SKM-1 treated with dmso at 0.1 percent for 144 hours (cell line): ENCODE measurements around the gene PTPRD.

Experiments used
- DNase-seq: peaks from one replicate; lab custom pipeline; 2025; ENCODE audit not compliant: unreplicated experiment; lab: John Stamatoyannopoulos, UW

PTPRD gene

GRCh38 chr9:8491563-8491962 lies 2121.2 kb downstream of the PTPRD start:
- no peak for DNase-seq

DNA sequence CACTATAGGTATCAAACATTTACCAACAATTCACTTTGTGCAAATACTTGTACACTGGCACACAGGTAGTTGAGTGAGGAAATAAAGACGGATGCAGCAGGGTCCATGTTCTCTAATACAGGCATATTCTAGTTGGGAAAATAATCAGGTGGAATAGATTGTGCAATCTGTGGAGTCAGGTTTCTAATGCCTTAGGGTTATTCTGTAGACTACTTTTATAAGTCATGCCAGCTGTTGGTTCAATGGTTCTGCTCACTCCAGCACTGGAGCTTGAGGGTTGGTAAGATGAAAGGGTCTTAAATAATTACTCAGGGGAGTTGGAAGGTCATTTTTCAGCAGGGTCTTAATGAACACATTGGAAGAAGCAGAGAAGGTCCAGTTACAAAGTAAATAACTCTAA lies 2123.0 kb downstream of the PTPRD start:
- no peak for DNase-seq

- no peak for DNase-seq
Observed at GRCh38 chr9:8486095-8486494, 2126.7 kb downstream of the PTPRD start.

GRCh38 chr9:8484597-8485191 lies 2128.1 kb downstream of the PTPRD start:
- no peak for DNase-seq

- DNase-seq, result no peak
Observed at GRCh38 chr9:8477450-8477849, 2135.4 kb downstream of the PTPRD start.

- DNase-seq, result no peak
Observed at GRCh38 chr9:8474937-8475336, 2137.9 kb downstream of the PTPRD start.

DNA sequence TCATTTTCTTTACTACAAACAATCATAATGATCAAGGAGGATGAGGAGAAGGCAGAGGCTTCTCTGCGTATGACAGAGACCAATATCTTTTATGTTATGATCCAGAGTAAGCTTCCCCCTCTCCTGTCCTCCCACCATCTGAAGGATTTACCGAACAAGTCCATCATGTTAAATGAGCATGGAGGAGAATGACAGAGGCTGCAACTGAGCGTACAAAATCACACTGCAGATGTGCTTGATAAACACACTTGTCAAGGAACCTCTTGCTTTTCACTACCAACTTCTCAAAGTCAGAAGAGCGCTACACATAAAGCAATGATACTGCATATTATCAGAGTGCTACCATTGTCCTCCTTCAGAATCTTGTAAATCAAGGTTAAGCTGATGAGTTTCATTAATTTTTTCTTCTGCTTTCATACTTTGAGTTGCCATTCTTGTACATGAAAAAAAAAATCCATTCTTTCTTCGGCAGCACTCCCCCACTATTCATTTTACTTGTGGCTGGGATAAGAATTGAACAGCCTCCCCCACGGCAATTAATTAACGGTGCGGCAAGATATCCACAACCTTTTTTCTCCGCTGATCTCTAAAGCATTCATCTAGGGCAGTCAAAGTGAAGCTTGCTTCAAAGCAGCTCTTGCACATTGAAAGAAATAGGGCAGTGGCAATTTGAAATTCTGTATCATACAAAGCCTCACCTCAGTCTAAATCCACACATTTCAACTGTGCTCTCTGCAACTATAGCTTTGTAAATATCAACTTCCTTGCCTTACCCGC lies 2139.4 kb downstream of the PTPRD start:
- DNase-seq, result no peak

DNA sequence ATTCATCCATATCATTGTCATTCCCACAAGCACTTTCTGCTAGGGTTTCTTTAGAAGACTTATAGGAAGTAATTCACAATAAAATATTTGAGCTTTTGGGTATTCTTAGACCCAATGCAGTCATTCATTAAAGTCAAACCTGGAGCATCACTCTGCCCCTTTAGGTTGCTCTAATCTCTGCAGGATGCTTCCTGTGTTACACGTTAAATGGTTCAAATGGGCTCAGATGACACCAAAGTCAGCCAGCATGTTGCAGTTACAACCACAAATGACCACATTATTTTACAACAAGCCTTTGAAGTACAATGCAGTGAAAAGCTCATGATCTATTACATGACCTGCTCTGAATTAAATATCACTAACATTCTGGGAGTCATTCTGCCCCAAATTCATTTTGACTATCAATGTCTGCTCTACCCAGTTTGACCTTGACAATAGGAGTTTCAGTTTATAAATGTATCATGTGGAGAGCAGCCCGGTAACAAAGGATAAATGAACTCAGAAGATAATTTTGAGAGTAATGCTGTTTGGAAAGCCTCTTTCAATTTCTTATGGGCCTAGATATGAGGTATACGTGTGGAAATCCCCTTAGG lies 2144.7 kb downstream of the PTPRD start:
- DNase-seq, result no peak

DNA sequence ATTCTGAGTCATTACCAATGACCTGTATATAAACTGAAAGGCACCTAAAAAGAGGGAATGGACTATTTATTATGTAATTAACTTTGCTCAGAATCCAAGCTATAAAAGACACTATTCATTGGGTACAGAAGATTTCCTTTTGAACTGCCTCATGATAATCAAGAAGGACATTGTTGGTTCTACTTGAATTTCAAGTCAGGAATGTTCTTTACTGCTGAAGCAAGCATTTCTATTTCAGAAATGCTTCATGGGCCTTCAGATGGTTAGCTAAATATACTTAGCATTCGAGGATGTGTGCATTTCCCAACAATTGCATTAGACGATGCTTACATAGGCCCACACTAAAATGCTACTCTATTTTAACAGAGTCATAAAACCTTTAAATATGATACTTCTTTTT lies 2155.0 kb downstream of the PTPRD start:
- DNase-seq, result no peak

GRCh38 chr9:8457055-8457454 lies 2155.7 kb downstream of the PTPRD start:
- DNase-seq, result no peak

DNA sequence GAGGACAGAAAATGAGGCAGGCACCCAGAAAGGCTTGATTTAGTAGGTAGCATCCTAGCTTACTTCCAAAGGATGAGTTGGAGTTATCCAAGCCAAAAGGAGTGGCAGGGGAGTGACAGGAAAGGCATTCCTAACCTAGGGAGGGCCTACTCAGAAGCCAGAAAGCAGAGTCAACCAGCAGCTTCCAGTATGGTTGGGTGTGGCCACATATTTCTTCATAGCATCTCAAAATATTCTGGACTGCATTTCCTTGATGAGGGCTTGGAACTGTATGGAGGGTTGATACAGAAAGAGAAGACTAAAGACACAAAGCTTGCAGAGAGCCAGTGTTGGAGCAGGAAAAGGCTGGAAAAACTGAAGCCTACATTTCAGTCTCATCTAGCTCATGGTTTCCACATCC lies 2156.5 kb downstream of the PTPRD start:
- DNase-seq, result no peak

GRCh38 chr9:8450810-8451545 lies 2161.8 kb downstream of the PTPRD start:
- DNase-seq, result no peak

- DNase-seq, result no peak
Observed at GRCh38 chr9:8448226-8448625, 2164.6 kb downstream of the PTPRD start.

- DNase-seq, result no peak
Observed at GRCh38 chr9:8447601-8448000, 2165.2 kb downstream of the PTPRD start.

GRCh38 chr9:8437876-8438275 lies 2174.9 kb downstream of the PTPRD start:
- no peak for DNase-seq

- no peak for DNase-seq
Observed at GRCh38 chr9:8437259-8437658, 2175.5 kb downstream of the PTPRD start.

GRCh38 chr9:8436786-8437185 lies 2176.0 kb downstream of the PTPRD start:
- DNase-seq, result no peak

GRCh38 chr9:8434621-8435020 lies 2178.2 kb downstream of the PTPRD start:
- no peak for DNase-seq

- DNase-seq, result no peak
Observed at GRCh38 chr9:8432224-8432623, 2180.6 kb downstream of the PTPRD start.

- no peak for DNase-seq
Observed at GRCh38 chr9:8431505-8431904, 2181.3 kb downstream of the PTPRD start.

DNA sequence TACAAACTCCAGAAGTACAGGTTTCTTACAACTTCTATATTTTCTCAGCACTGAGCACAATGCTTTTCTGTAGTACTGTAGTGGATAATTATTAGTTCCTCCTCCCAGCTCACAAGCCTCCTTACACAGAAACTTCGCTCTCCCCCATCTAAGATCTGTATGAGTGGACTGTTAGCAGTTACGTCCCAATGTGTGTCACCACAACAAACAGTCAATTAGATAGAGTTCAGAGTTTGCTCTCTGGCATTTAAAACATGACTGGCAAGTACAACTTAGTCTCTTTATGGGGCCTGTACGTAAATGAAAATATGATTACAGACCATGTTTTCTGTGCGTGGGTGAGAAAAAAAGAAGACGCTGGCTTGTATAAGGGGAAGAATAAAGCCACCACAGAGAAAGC lies 2181.9 kb downstream of the PTPRD start:
- DNase-seq, result no peak

DNA sequence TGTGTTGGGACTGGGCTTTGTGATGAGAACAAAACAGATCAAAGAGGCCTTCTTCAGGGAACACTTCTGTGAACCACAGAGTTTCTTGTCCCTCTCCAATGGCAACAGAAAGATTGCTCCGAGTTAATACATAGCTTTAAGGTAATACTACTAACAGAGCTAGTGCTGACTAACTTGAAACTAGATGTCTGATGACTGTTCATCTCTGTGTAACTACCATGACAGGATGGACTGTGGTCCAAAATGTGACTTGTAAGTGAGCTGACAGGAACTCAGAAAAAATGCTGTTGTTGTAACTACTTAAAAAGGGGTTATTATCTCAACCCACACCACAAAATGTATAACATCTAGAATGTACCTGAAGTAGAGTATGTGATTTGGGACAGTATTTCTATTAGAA lies 2183.0 kb downstream of the PTPRD start:
- no peak for DNase-seq
